Bronchial smooth muscle cell (primary cell): ENCODE measurements around the gene MS4A2. TPM values are rescaled to one million over a fixed set of nuclear protein-coding genes. Genes with fewer than 3 reads are reported as not detected.

Experiments
- total RNA-seq: library from RNA; depleted of rRNA; stranded (reverse); fragments of >200 nt; gene quantifications from 2 replicates; pipeline ENCODE4 v1.2.1, GENCODE V29; 2014

MS4A2 gene
- not detected in 2 replicates for total RNA-seq

GRCh38 chr11:60088364-60088763, at the start of gene MS4A2:
TSS of gene MS4A2 (plus strand) at chr11:60088664. CDS start at chr11:60088766, 102 bp downstream.

GRCh38 chr11:60040109-60040508, 48.4 kb upstream of the MS4A2 start, which contains the start of gene OOSP2:
TSS of gene OOSP2 (plus strand) at chr11:60040409. CDS start at chr11:60040460, 51 bp downstream.

GRCh38 chr11:60056349-60056969, 32.0 kb upstream of the MS4A2 start, which contains the start of gene MS4A3:
TSS of gene MS4A3 (plus strand) at chr11:60056665. CDS start at chr11:60061161, 4,496 bp downstream.

Other genes with a start within 250 kb of the MS4A2 start
- not detected in 2 replicates for gene CBLIF, start 243.2 kb upstream of the MS4A2 start, total RNA-seq
- gene TCN1, start 222.2 kb upstream of the MS4A2 start, total RNA-seq: not detected in 2 replicates
- gene OOSP3, start 209.9 kb upstream of the MS4A2 start, total RNA-seq: not detected in 2 replicates
- gene OOSP1, start 150.2 kb upstream of the MS4A2 start, total RNA-seq: not detected in 2 replicates
- gene OOSP4A, start 124.6 kb upstream of the MS4A2 start, total RNA-seq: not detected in 2 replicates
- gene OOSP4B, start 71.5 kb upstream of the MS4A2 start, total RNA-seq: not detected in 2 replicates
- gene OOSP2, start 48.3 kb upstream of the MS4A2 start, total RNA-seq: not detected in 2 replicates
- not detected in 2 replicates for gene MS4A3, start 32.0 kb upstream of the MS4A2 start, total RNA-seq
- not detected in 2 replicates for gene MS4A6A, start 94.4 kb downstream of the MS4A2 start, total RNA-seq
- gene MS4A4E, start 154.5 kb downstream of the MS4A2 start, total RNA-seq: not detected in 2 replicates
- gene MS4A4A, start 192.0 kb downstream of the MS4A2 start, total RNA-seq: not detected in 2 replicates
- gene MS4A6E, start 238.6 kb downstream of the MS4A2 start, total RNA-seq: not detected in 2 replicates